ENCODE results near the gene FBXO24.

Gene FBXO24

DNA sequence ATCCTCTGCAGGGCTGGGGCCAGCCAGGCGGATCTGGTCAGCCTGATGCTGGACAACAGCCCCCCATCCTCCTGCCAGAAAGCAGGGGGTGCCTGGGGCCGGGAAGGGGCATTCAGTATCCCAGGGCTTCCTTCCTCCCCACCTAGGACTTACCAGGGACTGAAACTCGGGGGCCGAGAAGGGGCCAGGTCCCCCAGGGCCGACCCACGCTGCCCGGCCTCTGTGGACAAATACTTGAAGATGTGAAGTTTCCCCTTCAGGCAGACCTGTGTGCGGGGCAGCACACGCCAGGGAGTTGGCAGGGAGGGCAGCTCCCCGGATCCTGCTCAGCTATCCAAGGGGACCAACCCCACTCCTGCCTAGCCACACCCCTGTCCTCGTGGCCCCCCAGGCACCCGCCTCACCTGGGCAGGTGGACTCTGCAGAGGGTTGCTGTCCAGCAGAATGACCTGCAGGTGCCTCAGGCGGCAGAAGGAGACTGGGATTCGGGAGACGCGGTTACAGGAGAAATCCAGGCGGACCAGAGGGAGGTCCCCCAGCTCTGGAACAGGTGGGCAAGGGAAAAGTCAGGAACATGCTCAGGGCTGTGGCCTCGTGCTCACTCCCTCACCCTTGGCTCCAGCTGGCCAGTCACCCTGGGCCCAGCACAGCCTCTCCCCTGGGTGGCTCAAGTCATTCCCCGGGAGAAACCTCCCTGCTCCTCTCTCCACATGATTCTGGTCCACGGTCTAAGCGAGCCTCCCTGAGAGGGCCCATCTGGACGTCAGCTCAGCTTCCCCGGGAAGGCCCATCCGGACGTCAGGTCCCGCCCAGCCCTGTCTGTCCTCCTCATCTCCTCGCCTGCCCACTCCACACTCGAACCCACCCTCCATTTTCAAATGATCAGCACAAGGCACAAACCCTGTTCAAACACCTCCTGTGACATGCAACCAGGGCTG lies 7.6 kb upstream of the FBXO24 start:
- DNase-seq (ENCODE audit: low read depth) = no peak
- TF ChIP-seq, protein P1, sequence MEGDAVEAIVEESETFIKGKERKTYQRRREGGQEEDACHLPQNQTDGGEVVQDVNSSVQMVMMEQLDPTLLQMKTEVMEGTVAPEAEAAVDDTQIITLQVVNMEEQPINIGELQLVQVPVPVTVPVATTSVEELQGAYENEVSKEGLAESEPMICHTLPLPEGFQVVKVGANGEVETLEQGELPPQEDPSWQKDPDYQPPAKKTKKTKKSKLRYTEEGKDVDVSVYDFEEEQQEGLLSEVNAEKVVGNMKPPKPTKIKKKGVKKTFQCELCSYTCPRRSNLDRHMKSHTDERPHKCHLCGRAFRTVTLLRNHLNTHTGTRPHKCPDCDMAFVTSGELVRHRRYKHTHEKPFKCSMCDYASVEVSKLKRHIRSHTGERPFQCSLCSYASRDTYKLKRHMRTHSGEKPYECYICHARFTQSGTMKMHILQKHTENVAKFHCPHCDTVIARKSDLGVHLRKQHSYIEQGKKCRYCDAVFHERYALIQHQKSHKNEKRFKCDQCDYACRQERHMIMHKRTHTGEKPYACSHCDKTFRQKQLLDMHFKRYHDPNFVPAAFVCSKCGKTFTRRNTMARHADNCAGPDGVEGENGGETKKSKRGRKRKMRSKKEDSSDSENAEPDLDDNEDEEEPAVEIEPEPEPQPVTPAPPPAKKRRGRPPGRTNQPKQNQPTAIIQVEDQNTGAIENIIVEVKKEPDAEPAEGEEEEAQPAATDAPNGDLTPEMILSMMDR (conservative IDR thresholded peaks at IDR 0.05; ENCODE audit: control insufficient read depth, insufficient read depth, low read depth, low read length) = no peak

GRCh38 chr7:100580466-100581283 lies 5.5 kb upstream of the FBXO24 start:
- TF ChIP-seq, protein P1 (conservative IDR thresholded peaks at IDR 0.05; ENCODE audit: control insufficient read depth, insufficient read depth, low read depth, low read length) = no peak
- DNase-seq (ENCODE audit: low read depth) = no peak
- H3K4me3 ChIP-seq (ENCODE audit: control insufficient read depth, low read depth, low read length) = no peak overlapping the region

More for the DNA sequence above, 7.6 kb upstream of the FBXO24 start:
- no peak overlapping the region for H3K4me3 ChIP-seq (ENCODE audit: control insufficient read depth, low read depth, low read length)

DNA sequence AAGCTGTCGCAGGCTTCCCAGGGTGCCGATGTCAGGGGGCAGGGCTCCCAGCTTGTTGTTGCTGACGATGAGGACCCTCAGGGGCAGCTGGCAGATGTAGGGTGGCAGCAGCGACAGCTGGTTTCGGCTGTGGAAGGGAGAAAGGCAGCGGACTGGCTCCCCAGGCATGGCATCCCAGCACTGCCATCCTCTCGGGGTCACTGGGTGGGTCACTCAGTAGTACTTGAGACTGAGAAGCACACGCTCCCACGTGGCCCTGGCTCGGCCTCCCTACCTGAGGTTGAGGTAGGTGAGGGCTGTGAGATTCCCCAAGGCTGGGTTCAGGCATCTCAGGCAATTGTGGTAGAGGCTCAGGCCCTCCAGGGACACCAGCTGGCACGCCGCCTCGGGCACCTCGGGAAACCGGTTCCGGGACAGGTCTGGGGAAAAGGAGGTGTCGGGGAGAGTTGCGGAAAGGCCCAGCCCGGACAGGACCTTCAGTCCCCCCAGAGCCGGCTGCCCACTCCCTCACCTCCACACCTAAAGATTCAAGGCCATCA lies 4.0 kb upstream of the FBXO24 start:
- no peak overlapping the region for H3K4me3 ChIP-seq (ENCODE audit: control insufficient read depth, low read depth, low read length)
- DNase-seq (ENCODE audit: low read depth) = no peak
- TF ChIP-seq, protein P1 (conservative IDR thresholded peaks at IDR 0.05; ENCODE audit: control insufficient read depth, insufficient read depth, low read depth, low read length) = no peak

- DNase-seq (ENCODE audit: low read depth) = no peak
- TF ChIP-seq, protein P1 (conservative IDR thresholded peaks at IDR 0.05; ENCODE audit: control insufficient read depth, insufficient read depth, low read depth, low read length) = no peak
- no peak overlapping the region for H3K4me3 ChIP-seq (ENCODE audit: control insufficient read depth, low read depth, low read length)
Measured at GRCh38 chr7:100582650-100583049, 3.5 kb upstream of the FBXO24 start.

DNA sequence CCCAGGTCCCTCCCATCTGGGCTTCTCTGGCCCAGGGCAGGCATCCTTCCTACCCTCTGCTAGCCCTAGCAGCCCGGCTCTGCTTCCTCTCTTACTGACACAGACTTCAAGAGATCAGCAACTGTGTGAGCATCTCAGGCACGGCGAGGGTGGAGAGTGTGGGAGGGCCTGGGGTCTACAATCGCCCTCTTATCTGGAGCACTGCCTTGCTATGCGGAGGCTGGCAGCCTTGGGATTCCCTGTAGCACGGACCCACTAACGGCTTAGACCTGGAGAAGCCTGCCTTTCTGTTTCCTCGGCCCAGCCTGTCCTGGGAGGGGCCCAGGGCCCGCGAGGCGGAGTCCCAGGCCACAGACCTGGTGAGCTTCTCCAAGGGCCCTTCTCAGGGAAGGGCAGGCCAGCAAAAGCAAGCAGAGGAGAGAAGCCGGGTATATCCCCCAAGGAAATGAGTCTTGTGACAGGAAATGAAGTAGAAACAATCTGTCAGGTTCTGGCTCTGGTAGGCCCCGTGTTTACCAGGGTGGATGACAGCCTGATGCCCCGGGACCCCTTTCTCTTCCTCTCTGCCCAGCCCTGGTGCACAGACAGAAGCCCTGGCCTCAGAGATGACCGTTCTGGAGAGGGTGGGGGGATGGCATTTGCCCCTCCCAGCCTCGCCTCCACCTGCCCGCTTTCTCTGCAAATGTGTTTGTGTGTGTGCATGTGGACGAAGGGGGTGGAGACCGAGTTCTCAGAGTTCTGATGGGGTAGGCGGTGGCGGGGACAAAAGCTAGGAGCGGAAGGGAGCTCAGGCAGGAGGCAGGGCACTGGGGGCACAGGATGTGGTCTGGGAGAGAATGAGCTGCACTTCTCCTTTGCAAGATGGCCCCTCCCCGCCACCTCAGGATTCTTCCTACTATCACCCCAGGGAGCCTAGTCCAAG lies 2.7 kb upstream of the FBXO24 start:
- peak overlapping the region; percentile 27 for H3K4me3 ChIP-seq (ENCODE audit: control insufficient read depth, low read depth, low read length)
- TF ChIP-seq, protein P1 (conservative IDR thresholded peaks at IDR 0.05; ENCODE audit: control insufficient read depth, insufficient read depth, low read depth, low read length) = no peak
- peak; percentile 51 for DNase-seq (ENCODE audit: low read depth)
